NCI-H2081 (cell line): ENCODE measurements around the gene FCN2.

Source experiments
- DNase-seq, 2 experiments: peaks; one replicate each; lab custom pipeline; 2025; lab: John Stamatoyannopoulos, UW

The FCN2 gene

GRCh38 chr9:134933076-134933659 lies 52.6 kb downstream of the FCN2 start:
- no peak for DNase-seq

DNA sequence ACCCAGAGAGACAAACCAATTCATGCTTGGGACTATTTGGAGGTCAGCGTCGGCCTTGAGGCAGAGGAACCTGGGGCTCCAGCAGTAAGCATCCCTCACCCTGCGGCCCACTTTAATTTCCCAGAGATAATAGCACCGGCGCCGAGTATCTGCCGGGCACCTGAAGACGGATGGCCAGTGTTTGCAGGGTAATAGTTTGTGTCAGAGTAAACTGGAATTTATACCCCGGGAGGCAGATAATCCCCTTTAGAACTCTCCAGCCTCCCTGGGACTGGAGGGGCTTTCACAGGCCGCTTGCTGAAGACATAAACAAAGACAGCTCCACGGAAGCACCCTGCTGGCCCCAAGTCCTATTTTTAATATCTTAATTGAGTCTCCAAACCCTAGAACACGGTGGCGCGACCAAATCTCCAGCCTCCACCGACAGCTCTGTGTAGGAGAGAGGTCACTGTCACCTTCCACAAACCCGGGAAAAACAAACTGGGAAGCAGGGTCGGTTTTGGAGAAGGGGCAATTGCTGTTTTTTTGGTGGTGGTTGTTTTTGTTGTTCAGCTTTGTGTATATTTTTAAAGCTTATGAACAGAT lies 54.5 kb downstream of the FCN2 start:
- DNase-seq = no peak

- no peak for DNase-seq
These were observed 55.2 kb downstream of the FCN2 start for GRCh38 chr9:134935701-134936345.

DNA sequence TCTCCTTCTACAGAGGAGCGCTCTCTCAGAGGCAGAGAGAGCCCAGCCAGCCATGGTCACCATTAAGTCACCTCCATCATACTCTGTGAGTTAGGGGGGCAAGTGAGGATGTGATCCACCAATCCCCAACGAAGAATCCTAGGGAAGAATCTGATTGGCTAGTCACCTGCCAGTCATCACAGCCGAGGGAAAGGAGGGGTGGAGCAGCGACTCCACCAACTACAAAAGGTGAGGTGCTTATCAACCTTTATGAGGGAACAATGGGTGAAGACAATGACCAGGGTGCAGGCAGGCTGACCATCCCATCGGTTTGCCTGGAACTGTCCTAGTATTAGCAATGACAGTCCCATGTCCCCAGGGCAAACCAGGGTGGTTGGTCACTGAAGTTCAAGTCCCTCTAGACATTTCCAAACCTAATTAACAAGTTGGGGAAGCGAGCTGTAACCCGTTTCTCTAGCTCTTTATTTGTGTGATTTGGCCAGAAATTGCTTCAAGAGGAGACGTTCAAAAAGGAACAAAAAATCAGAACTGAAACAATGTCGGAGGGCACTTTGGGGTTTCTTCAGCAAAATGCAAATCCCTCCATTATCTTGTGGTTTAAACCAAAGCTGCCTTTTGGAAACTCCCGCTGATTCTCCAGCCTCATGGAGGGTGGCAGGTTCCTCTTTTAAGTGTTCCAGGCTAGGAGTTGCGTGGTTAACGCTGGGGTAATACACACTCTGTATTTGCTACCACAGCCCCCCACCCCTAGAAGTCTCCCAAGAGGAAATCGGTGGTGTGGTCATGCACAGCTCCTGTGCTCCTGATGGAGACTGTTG lies 55.9 kb downstream of the FCN2 start:
- DNase-seq = no peak
